Fibroblast of lung (primary cell): ENCODE results near the gene TBC1D17. TPM values are rescaled to one million over a fixed set of nuclear protein-coding genes. Genes with fewer than 3 reads are reported as not detected.

ENCODE experiments used
- DNase-seq, 2 donors: peaks; one replicate each; pipeline versions ENCODE4 v3.0.0 to v3.0.0-alpha.2; 2010; ENCODE audit warnings: low read depth in 2 of 2
- H2AFZ ChIP-seq: 2 replicates; pipeline ENCODE4 v1.5.1; 2012; ENCODE audit warnings: low read length, control low read depth, inconsistent platforms
- H3K27ac ChIP-seq: 2 replicates; pipeline ENCODE4 v1.5.1; 2011; ENCODE audit warnings: low read length, control low read depth; ENCODE audit not compliant: insufficient read depth
- H3K27me3 ChIP-seq: 2 replicates; pipeline ENCODE4 v1.5.1; 2011; ENCODE audit warnings: mild to moderate bottlenecking, low read length; ENCODE audit not compliant: control insufficient read depth, insufficient read depth
- H3K36me3 ChIP-seq: 2 replicates; pipeline ENCODE4 v1.5.1; 2011; ENCODE audit warnings: low read length; ENCODE audit not compliant: control insufficient read depth, insufficient read depth
- H3K4me1 ChIP-seq: 2 replicates; pipeline ENCODE4 v1.5.1; 2011; ENCODE audit warnings: low read length; ENCODE audit not compliant: control insufficient read depth, insufficient read depth; ENCODE audit errors: extremely low read depth
- H3K4me2 ChIP-seq: 2 replicates; pipeline ENCODE4 v1.5.1; 2011; ENCODE audit warnings: low read length, control low read depth; ENCODE audit not compliant: insufficient read depth; ENCODE audit errors: extremely low read depth
- H3K4me3 ChIP-seq, 4 experiments: fragments of 200-600 bp in 1 of 4; sonication (generic) in 1 of 4; replicated peaks in 1 of 4; 2 replicates each; pipeline ENCODE4 v1.5.1; 2011 to 2016; ENCODE audit warnings: low read length in 4 of 4, low read depth in 3 of 4, mild to moderate bottlenecking in 3 of 4, control low read depth in 2 of 4, inconsistent platforms in 1 of 4, mixed read lengths in 1 of 4; ENCODE audit not compliant: insufficient read depth in 1 of 4; ENCODE audit errors: control extremely low read depth in 1 of 4
- H3K79me2 ChIP-seq: 2 replicates; pipeline ENCODE4 v1.5.1; 2012; ENCODE audit warnings: mild to moderate bottlenecking, low read length, inconsistent platforms; ENCODE audit not compliant: control insufficient read depth, insufficient read depth
- H3K9ac ChIP-seq: 2 replicates; pipeline ENCODE4 v1.5.1; 2011; ENCODE audit warnings: mild to moderate bottlenecking, low read length, control low read depth; ENCODE audit not compliant: insufficient read depth
- H3K9me3 ChIP-seq: 2 replicates; pipeline ENCODE4 v1.5.1; 2012; ENCODE audit warnings: low read depth, low read length; ENCODE audit not compliant: control insufficient read depth, insufficient read depth
- H4K20me1 ChIP-seq: 2 replicates; pipeline ENCODE4 v1.5.1; 2011; ENCODE audit warnings: low read length; ENCODE audit not compliant: control insufficient read depth, insufficient read depth; ENCODE audit errors: extremely low read depth
- CTCF ChIP-seq, 2 donors: IDR thresholded peaks in 1 of 2; conservative IDR thresholded peaks in 1 of 2; 1 replicate in 1 of 2; 2 replicates in 1 of 2; pipeline ENCODE4 v1.5.1; 2011 to 2012; ENCODE audit warnings: low read length in 2 of 2, control low read depth in 1 of 2, inconsistent platforms in 1 of 2, low read depth in 1 of 2, mild to moderate bottlenecking in 1 of 2
- EZH2 ChIP-seq: IDR thresholded peaks from 2 replicates; pipeline ENCODE4 v1.5.1; 2012; ENCODE audit warnings: low read length, control low read depth, mild to moderate bottlenecking; ENCODE audit errors: missing control alignments
- polyA plus RNA-seq, 2 donors: library from polyadenylated mRNA; depleted of rRNA in 1 of 2; stranded (reverse) in 1 of 2; unstranded in 1 of 2; fragments of >200 nt; gene quantifications; 2 replicates each; pipeline ENCODE4 v1.2.1, GENCODE V29; 2011 to 2012; ENCODE audit warnings: missing spikeins in 1 of 2
- total RNA-seq: library from RNA; depleted of rRNA; stranded (reverse); fragments of >200 nt; gene quantifications from 2 replicates; pipeline ENCODE4 v1.2.1, GENCODE V29; 2014

The TBC1D17 gene
- total and polyA plus RNA-seq, 2 donors (not counting 1 experiment from before 2014, with no cell fraction given), result 19.5 to 32.5 TPM

- H3K9me3 ChIP-seq, result no peaks in the 10 kb centered on the region
- H3K36me3 ChIP-seq, result peaks cover 9% of the 10 kb centered on the region
- no peaks in the 10 kb centered on the region for H3K27me3 ChIP-seq
- no peak for TF ChIP-seq EZH2
- TF ChIP-seq CTCF (conservative IDR thresholded peaks at IDR 0.05 in 1 of 2, IDR thresholded peaks at IDR 0.05 in 1 of 2; ENCODE audit: low read depth in 1 of 2, low read length in 2 of 2), result no peak
- H3K9ac ChIP-seq, result no peak overlapping the region
- H3K27ac ChIP-seq, result no peak overlapping the region
- H4K20me1 ChIP-seq, result no peaks in the 10 kb centered on the region
- no peaks in the 10 kb centered on the region for H3K79me2 ChIP-seq
- no peak overlapping the region for H3K4me3 ChIP-seq
- DNase-seq, result no peak
- H3K4me2 ChIP-seq, result no peak overlapping the region
- H3K4me1 ChIP-seq, result no peaks in the 10 kb centered on the region
- no peak overlapping the region for H2AFZ ChIP-seq
Observed at GRCh38 chr19:49839713-49840112, 37.8 kb upstream of the TBC1D17 start.

GRCh38 chr19:49840321-49840720, 37.2 kb upstream of the TBC1D17 start:
- H3K27ac ChIP-seq, result no peak overlapping the region
- no peaks in the 10 kb centered on the region for H3K79me2 ChIP-seq
- H2AFZ ChIP-seq, result no peak overlapping the region
- no peaks in the 10 kb centered on the region for H4K20me1 ChIP-seq
- no peak overlapping the region for H3K4me3 ChIP-seq
- H3K36me3 ChIP-seq, result peaks cover 9% of the 10 kb centered on the region
- no peaks in the 10 kb centered on the region for H3K9me3 ChIP-seq
- TF ChIP-seq CTCF (conservative IDR thresholded peaks at IDR 0.05 in 1 of 2, IDR thresholded peaks at IDR 0.05 in 1 of 2; ENCODE audit: low read depth in 1 of 2, low read length in 2 of 2), result no peak
- no peak for TF ChIP-seq EZH2
- no peak overlapping the region for H3K9ac ChIP-seq
- no peak for DNase-seq
- no peaks in the 10 kb centered on the region for H3K4me1 ChIP-seq
- H3K4me2 ChIP-seq, result no peak overlapping the region
- H3K27me3 ChIP-seq, result no peaks in the 10 kb centered on the region

GRCh38 chr19:49840736-49841249, 36.7 kb upstream of the TBC1D17 start:
- Histone ChIP-seq H3K9ac (no peak overlapping the region), H3K4me3 (no peak overlapping the region), H2AFZ (no peak overlapping the region), H3K79me2 (no peaks in the 10 kb centered on the region), H3K27ac (no peak overlapping the region), H3K4me1 (no peaks in the 10 kb centered on the region), H3K27me3 (no peaks in the 10 kb centered on the region), H3K4me2 (no peak overlapping the region), H3K36me3 (peaks cover 9% of the 10 kb centered on the region), H3K9me3 (no peaks in the 10 kb centered on the region), H4K20me1 (no peaks in the 10 kb centered on the region)
- TF ChIP-seq EZH2 (no peak), CTCF (conservative IDR thresholded peaks at IDR 0.05 in 1 of 2, IDR thresholded peaks at IDR 0.05 in 1 of 2; ENCODE audit: low read depth in 1 of 2, low read length in 2 of 2) (no peak)
- DNase-seq, result no peak
